Measurements from ENCODE around the gene SAMD14.

- TF ChIP-seq CTCF (IDR thresholded peaks at IDR 0.05) = no peak
- no peak for TF ChIP-seq EZH2 (IDR thresholded peaks at IDR 0.05; ENCODE audit: borderline replicate concordance, insufficient read depth, low read depth, low read length, poor library complexity, severe bottlenecking)
Observed at GRCh38 chr17:50141026-50141744, 11.2 kb upstream of the SAMD14 start.
